ENCODE results near the gene DMD. TPM values are rescaled to one million over a fixed set of nuclear protein-coding genes. Genes with fewer than 3 reads are reported as not detected.

Gene DMD
- total and polyA plus RNA-seq, 2 donors (not counting 1 experiment from before 2014, with no cell fraction given): 5.1 to 7.2 TPM

GRCh38 chrX:31543634-31544033, 1667.7 kb downstream of the DMD start:
- no peaks in the 10 kb centered on the region for H3K36me3 ChIP-seq (ENCODE audit: control insufficient read depth, insufficient read depth, low read length)
- no peaks in the 10 kb centered on the region for H3K79me2 ChIP-seq (ENCODE audit: control insufficient read depth, insufficient read depth, low read length)
- no peak overlapping the region for H2AFZ ChIP-seq (ENCODE audit: low read length)
- no peaks in the 10 kb centered on the region for H3K9me3 ChIP-seq (ENCODE audit: control insufficient read depth, insufficient read depth, low read depth, low read length)
- TF ChIP-seq, protein P1, sequence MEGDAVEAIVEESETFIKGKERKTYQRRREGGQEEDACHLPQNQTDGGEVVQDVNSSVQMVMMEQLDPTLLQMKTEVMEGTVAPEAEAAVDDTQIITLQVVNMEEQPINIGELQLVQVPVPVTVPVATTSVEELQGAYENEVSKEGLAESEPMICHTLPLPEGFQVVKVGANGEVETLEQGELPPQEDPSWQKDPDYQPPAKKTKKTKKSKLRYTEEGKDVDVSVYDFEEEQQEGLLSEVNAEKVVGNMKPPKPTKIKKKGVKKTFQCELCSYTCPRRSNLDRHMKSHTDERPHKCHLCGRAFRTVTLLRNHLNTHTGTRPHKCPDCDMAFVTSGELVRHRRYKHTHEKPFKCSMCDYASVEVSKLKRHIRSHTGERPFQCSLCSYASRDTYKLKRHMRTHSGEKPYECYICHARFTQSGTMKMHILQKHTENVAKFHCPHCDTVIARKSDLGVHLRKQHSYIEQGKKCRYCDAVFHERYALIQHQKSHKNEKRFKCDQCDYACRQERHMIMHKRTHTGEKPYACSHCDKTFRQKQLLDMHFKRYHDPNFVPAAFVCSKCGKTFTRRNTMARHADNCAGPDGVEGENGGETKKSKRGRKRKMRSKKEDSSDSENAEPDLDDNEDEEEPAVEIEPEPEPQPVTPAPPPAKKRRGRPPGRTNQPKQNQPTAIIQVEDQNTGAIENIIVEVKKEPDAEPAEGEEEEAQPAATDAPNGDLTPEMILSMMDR (conservative IDR thresholded peaks at IDR 0.05 in 1 of 2, IDR thresholded peaks at IDR 0.05 in 1 of 2; ENCODE audit: low read depth in 1 of 2, low read length in 2 of 2): no peak
- TF ChIP-seq EZH2 (IDR thresholded peaks at IDR 0.05; ENCODE audit: low read length, missing control alignments): no peak
- no peaks in the 10 kb centered on the region for H3K27me3 ChIP-seq (ENCODE audit: control insufficient read depth, insufficient read depth, low read length)
- H3K27ac ChIP-seq (ENCODE audit: insufficient read depth, low read length): no peak overlapping the region
- H3K4me1 ChIP-seq (ENCODE audit: control insufficient read depth, extremely low read depth, insufficient read depth, low read length): no peaks in the 10 kb centered on the region
- no peaks in the 10 kb centered on the region for H4K20me1 ChIP-seq (ENCODE audit: control insufficient read depth, extremely low read depth, insufficient read depth, low read length)
- H3K9ac ChIP-seq (ENCODE audit: insufficient read depth, low read length): no peak overlapping the region
- H3K4me3 ChIP-seq (replicated peaks in 1 of 4; ENCODE audit: control extremely low read depth in 1 of 4, insufficient read depth in 1 of 4, low read depth in 3 of 4, low read length in 4 of 4): no peak overlapping the region
- H3K4me2 ChIP-seq (ENCODE audit: extremely low read depth, insufficient read depth, low read length): no peak overlapping the region
- peak in 1 of 2 donors; percentile 58 for DNase-seq (ENCODE audit: low read depth in 2 of 2)

DNA sequence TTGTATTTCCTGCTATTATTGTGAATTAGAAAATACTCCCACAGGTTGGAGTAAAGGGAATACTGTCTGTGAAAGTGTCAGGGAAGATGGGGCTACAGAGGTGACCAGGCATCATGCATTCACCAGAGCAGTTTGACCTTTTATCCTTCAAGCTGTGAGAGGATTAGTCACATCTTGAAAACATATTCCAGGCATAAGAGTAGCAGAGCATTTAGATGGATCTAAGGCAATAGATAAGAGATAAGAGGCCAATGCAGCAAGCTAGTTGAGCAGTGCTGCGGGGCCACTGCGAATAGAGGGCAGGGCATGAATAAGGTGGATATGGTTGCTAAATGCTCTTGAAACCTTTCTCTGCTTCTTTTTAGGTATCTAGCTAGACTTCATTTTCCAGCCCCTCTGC, 1668.8 kb downstream of the DMD start:
- H3K4me2 ChIP-seq (ENCODE audit: extremely low read depth, insufficient read depth, low read length): no peak overlapping the region
- H3K9me3 ChIP-seq (ENCODE audit: control insufficient read depth, insufficient read depth, low read depth, low read length): no peaks in the 10 kb centered on the region
- H4K20me1 ChIP-seq (ENCODE audit: control insufficient read depth, extremely low read depth, insufficient read depth, low read length): no peaks in the 10 kb centered on the region
- H3K4me1 ChIP-seq (ENCODE audit: control insufficient read depth, extremely low read depth, insufficient read depth, low read length): no peaks in the 10 kb centered on the region
- no peaks in the 10 kb centered on the region for H3K27me3 ChIP-seq (ENCODE audit: control insufficient read depth, insufficient read depth, low read length)
- no peak overlapping the region for H2AFZ ChIP-seq (ENCODE audit: low read length)
- H3K9ac ChIP-seq (ENCODE audit: insufficient read depth, low read length): no peak overlapping the region
- H3K79me2 ChIP-seq (ENCODE audit: control insufficient read depth, insufficient read depth, low read length): no peaks in the 10 kb centered on the region
- no peak for DNase-seq (ENCODE audit: low read depth in 2 of 2)
- no peaks in the 10 kb centered on the region for H3K36me3 ChIP-seq (ENCODE audit: control insufficient read depth, insufficient read depth, low read length)
- no peak overlapping the region for H3K4me3 ChIP-seq (replicated peaks in 1 of 4; ENCODE audit: control extremely low read depth in 1 of 4, insufficient read depth in 1 of 4, low read depth in 3 of 4, low read length in 4 of 4)
- H3K27ac ChIP-seq (ENCODE audit: insufficient read depth, low read length): no peak overlapping the region
- TF ChIP-seq EZH2 (IDR thresholded peaks at IDR 0.05; ENCODE audit: low read length, missing control alignments): no peak
- TF ChIP-seq, protein P1 (conservative IDR thresholded peaks at IDR 0.05 in 1 of 2, IDR thresholded peaks at IDR 0.05 in 1 of 2; ENCODE audit: low read depth in 1 of 2, low read length in 2 of 2): no peak

GRCh38 chrX:31540313-31540712, 1671.0 kb downstream of the DMD start:
- H3K27me3 ChIP-seq (ENCODE audit: control insufficient read depth, insufficient read depth, low read length): no peaks in the 10 kb centered on the region
- no peak overlapping the region for H3K9ac ChIP-seq (ENCODE audit: insufficient read depth, low read length)
- H3K4me2 ChIP-seq (ENCODE audit: extremely low read depth, insufficient read depth, low read length): no peak overlapping the region
- no peak overlapping the region for H3K4me3 ChIP-seq (replicated peaks in 1 of 4; ENCODE audit: control extremely low read depth in 1 of 4, insufficient read depth in 1 of 4, low read depth in 3 of 4, low read length in 4 of 4)
- H3K79me2 ChIP-seq (ENCODE audit: control insufficient read depth, insufficient read depth, low read length): no peaks in the 10 kb centered on the region
- no peaks in the 10 kb centered on the region for H4K20me1 ChIP-seq (ENCODE audit: control insufficient read depth, extremely low read depth, insufficient read depth, low read length)
- no peak overlapping the region for H3K27ac ChIP-seq (ENCODE audit: insufficient read depth, low read length)
- H2AFZ ChIP-seq (ENCODE audit: low read length): no peak overlapping the region
- TF ChIP-seq, protein P1 (conservative IDR thresholded peaks at IDR 0.05 in 1 of 2, IDR thresholded peaks at IDR 0.05 in 1 of 2; ENCODE audit: low read depth in 1 of 2, low read length in 2 of 2): no peak
- no peak for TF ChIP-seq EZH2 (IDR thresholded peaks at IDR 0.05; ENCODE audit: low read length, missing control alignments)
- H3K9me3 ChIP-seq (ENCODE audit: control insufficient read depth, insufficient read depth, low read depth, low read length): no peaks in the 10 kb centered on the region
- H3K36me3 ChIP-seq (ENCODE audit: control insufficient read depth, insufficient read depth, low read length): no peaks in the 10 kb centered on the region
- no peak for DNase-seq (ENCODE audit: low read depth in 2 of 2)
- H3K4me1 ChIP-seq (ENCODE audit: control insufficient read depth, extremely low read depth, insufficient read depth, low read length): no peaks in the 10 kb centered on the region
